GM13977 (cell line): Measurements from ENCODE around the gene IL18RAP.

Experiments
- DNase-seq: peaks from one replicate; pipeline ENCODE4 v3.0.0; 2012; ENCODE audit warnings: low spot score
- in situ Hi-C: fragments of 300-500 bp; cut with MboI; formaldehyde crosslinking; loops from one replicate; pipeline ENCODE4 v1.12.0; 2022; ENCODE audit warnings: low sequenced_read_pairs, low pct_unique_long_range_greater_than_20kb, mixed read lengths, inconsistent platforms; ENCODE audit not compliant: unreplicated experiment
- TF ChIP-seq, protein P1 (sequence below): IDR thresholded peaks from 2 replicates; pipeline ENCODE4 v1.5.1; 2012; ENCODE audit warnings: mild to moderate bottlenecking, control low read depth; ENCODE audit not compliant: insufficient read depth; ENCODE audit errors: extremely low read depth, missing control alignments

IL18RAP gene

DNA sequence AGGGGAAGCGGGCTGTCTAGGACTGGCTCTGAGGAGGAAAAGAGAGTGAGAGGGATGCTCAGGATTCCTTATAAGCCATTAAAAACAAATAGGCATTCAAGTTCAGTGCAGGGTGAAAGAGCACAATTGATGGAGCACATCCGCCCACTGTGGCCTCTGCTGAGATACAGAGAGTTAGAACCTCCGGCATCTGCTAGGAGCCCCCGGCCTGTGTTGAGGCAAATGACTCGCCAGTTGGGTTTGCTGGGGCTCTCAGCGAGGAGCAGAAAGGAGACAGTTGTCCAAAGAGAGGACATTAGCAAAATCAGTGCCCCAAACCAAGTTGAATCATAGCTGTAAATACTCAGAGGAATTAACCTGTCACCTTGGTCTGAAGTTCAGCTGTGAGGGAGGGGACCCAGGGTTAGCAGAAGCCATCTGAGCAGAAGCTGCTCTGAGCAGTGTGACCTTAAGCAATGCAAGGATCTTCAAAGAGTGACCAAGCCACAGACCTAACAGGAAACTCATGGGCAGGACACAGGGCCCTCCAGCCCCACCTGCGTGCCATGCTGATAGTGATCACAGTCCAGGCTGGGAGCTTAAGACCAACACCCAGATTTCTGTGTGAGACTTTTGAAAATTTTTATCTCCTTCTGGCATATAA, 23.3 kb upstream of the IL18RAP start:
- TF ChIP-seq, protein P1, sequence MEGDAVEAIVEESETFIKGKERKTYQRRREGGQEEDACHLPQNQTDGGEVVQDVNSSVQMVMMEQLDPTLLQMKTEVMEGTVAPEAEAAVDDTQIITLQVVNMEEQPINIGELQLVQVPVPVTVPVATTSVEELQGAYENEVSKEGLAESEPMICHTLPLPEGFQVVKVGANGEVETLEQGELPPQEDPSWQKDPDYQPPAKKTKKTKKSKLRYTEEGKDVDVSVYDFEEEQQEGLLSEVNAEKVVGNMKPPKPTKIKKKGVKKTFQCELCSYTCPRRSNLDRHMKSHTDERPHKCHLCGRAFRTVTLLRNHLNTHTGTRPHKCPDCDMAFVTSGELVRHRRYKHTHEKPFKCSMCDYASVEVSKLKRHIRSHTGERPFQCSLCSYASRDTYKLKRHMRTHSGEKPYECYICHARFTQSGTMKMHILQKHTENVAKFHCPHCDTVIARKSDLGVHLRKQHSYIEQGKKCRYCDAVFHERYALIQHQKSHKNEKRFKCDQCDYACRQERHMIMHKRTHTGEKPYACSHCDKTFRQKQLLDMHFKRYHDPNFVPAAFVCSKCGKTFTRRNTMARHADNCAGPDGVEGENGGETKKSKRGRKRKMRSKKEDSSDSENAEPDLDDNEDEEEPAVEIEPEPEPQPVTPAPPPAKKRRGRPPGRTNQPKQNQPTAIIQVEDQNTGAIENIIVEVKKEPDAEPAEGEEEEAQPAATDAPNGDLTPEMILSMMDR = no peak
- DNase-seq = no peak
- in situ Hi-C loops = no loop called here

DNA sequence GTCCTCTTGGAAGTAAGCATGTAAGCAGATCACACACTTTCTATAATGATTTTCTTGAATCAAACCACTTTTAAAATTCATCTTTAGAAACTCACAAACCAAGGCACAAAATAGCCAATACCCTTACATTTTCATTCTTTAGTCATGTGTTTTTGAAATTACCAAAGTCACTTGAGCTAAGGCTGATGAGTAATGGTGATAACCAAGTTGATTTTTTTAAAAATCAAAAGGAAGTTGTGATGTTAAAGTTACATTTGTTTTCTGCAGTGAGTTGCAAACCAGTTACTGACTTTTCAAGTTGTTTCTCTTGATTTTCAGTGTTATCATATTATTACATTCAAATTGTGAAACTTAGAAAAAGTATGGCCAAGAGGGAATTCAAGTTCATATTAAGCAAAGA, 21.5 kb upstream of the IL18RAP start:
- TF ChIP-seq, protein P1 = no peak
- DNase-seq = no peak
- in situ Hi-C loops = no loop called here

DNA sequence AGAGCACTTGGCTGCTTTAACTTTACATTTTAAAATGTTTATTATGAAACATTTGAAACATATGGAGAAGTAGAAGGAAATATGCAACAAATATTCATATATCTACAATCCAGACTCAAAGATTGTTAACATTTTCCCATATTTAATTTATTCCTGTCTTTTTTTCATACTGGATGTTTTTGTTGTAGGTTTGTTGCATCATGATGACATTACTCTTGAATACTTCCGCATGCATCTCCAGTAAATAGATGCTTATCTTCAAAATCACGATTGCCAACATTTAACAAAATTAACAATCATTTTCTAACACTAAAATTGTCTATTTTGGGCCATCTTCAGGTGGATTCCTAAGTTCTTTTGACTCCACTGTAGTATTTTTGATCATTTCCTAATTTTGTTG, 21.1 kb upstream of the IL18RAP start:
- in situ Hi-C loops = no loop called here
- DNase-seq = no peak
- TF ChIP-seq, protein P1 = no peak

DNA sequence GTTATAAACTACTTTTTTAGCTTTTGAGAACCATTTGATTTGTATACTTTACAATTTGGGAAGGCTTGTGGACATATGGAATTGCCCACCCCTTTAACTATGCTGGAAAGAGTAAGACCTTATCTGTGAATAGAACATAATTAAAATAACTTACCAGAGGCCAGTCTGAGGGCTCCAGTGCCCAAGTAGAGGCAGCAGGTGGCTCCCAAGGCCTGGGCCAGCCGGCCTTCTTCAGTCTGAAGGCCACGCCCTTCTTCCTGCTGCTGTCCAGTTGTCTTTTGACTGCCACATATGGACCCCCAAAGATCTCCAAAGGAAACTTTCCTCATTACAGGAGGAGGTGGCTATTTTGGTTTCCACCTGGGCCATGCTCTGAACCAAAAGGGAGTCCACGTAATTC, 12.0 kb upstream of the IL18RAP start:
- TF ChIP-seq, protein P1 = no peak
- in situ Hi-C loops = no loop called here
- DNase-seq = no peak

DNA sequence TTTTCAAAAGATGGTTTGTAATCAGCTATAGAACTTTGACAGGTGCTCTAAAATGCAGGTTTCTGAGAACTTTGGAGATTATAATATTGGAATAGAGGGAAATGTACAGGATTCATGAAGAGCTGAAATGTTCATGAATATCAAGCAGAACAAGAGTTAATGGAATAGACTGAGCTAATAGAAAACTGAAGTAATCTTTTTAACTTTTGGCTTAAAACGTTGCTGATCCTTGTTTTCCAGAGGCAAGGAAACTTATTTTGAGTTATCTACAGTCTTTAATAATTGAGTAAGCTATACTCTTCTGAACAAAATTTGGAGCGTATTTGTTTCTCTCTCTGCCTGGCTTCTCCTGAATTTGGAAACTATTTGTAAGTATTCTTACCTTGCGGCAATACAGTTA, 10.8 kb upstream of the IL18RAP start:
- DNase-seq = no peak
- TF ChIP-seq, protein P1 = no peak
- in situ Hi-C loops = no loop called here

DNA sequence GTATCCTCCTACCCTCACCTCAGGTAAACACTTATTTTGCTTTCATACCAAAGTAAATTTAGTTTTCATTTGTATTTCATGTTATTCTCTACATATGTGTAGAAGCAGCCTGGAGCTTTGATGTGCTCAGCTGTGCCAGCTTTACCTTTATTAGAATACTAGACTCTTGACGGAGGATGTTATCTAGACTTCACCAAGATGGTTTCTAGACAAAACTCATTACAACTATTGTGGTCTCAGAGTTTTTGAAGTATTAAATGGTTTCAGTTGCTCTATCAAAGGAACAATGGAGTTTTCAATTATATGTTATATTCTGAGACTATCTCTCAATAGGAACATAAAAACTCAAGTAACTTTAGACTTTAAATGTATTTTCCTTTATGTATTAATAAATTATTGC, 5.0 kb upstream of the IL18RAP start:
- no peak for DNase-seq
- in situ Hi-C loops = no loop called here
- TF ChIP-seq, protein P1 = no peak
